GM12801 (cell line): Measurements from ENCODE around the gene IFT122.
A peak's percentile ranks its signal among the peaks of the same experiment; 100 is the strongest.

Experiments
- CTCF ChIP-seq: IDR thresholded peaks from one replicate; pipeline ENCODE4 v1.5.1; 2011; ENCODE audit warnings: control low read depth; ENCODE audit not compliant: insufficient read length; ENCODE audit errors: extremely low read depth

IFT122 gene

DNA sequence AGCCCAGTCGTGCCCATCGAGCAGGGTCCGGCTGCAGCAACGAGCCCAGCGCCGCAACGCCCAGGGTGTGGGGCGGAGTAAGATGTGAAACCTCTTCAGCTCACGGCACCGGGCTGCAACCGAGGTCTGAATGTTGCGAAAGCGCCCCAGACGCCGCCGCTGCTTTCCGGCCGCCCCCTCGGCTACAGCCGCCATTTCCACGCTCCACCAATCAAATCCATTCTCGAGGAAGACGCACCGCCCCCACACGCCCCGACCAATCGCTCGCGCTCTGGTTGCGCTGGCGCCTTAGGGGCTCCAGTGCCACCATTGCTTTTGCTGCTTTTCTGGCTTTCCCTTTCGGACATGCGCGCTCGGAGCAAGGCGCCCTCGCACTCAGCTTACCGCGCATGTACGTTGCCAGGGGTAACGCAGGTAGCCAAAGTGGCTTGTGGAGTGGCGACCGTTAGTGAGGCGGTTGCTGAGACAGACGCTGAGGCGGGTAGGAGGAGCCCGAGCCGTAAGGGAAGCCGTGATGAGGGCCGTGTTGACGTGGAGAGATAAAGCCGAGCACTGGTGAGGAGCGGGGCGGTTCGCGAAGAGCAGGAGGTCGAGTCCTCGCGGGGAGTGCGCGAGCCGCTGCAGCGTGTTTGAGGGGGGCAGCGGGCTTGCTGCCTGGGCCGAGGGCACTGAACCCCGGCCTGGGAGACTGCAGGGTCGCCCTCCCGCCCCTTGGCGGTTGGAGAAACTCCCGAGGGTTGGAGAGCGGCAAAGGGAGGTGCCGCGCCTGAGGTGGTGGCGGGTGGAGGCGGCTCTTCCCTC lies at the start of gene IFT122, which contains the start of gene MBD4:
Gene IFT122 (plus strand): TSS at position 408 of the 801 bp plus-strand sequence. CDS start 107 bp downstream, at position 515.
Gene MBD4 (minus strand): TSS at position 132 of the 801 bp plus-strand sequence. CDS start 115 bp downstream, at position 17.
- no peak for TF ChIP-seq CTCF

DNA sequence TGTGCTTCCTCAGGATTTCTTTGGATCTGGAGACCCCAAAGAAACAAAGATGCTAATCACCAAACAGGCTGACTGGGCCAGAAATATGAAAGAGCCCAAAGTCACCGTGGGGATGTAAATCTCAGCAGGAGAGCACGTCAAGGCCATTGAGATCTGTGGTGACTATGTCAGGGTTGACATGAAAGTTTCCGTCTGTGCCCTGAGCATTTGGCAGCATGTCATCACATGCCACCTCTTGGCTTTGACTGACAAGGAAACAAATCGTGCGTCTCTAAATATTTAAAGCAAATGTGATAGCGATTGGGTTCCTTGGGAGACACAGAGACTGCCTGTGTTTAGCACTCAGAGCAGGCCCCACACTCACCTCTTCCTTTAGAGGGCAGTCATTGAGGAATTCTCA lies 46.8 kb upstream of the IFT122 start:
- no peak for TF ChIP-seq CTCF

DNA sequence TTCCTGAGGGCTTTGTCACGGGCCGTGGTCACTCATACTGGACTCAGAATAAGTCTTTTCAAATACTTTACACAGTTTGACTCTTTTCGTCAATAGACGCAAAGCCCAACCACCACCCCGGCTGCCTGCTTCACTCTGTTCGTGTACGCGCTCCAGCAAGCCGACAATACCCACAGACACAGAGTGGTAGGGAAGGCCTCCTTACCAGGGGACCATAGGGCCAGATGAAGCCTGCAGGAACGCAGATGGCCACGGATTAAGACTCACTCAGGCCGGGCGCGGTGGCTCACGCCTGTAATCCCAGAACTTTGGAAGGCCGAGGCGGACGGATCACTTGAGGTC lies 41.2 kb upstream of the IFT122 start:
- no peak for TF ChIP-seq CTCF

DNA sequence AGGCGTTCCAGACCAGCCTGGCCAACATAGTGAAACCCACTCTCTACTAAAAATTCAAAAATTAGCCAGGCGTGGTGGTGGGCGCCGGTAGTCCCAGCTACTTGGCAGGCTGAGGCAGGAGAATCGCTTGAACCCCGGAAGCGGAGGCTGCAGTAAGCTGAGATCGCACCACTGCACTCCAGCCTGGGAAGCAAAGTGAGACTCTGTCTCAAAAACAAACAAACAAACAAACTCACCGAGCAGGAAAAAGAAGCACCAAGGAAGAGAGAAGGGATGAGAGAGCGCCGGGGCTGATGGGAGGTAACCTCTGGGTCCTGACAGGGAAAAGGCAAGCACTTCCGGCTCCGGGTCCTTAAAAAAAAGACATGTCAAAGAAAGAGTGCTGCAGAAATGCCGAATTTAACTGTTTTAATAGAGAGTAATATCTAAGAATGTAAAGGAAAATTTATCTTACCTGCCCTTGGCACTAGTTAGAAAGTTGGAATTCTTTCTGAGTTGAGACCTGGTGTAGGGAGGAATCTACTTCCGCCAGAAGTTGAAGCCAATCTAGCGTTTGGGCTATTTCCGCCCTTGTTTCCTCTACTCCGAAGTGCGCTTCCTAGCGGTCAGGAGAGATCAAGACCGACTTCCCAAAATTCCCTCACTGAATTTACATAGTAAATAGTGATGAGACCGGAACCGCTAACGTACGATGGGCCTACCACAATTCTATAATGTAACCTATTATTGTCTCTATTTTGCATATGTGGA lies 40.7 kb upstream of the IFT122 start:
- TF ChIP-seq CTCF: peak; percentile 56

DNA sequence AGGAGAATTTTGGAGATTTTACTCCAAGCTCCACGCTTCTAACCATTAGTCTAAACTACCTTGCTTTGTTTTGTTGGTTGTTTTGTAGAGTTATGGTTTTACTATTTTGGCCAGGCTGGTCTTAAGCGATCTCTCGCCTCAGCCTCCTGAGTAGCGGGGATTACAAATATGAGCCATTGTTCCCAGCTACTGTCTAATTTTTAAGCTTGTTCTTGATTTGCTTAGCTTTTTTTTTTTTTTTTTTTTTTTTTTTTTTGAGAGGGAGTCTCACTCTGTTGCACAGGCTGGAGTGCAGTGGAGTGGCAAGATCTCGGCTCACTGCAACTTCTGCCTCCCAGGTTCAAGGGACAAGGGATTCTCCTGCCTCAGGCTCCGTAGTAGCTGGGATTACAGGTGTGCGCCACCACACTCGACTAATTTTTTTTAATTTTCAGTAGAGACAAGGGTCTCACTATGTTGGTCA lies 40.1 kb upstream of the IFT122 start:
- no peak for TF ChIP-seq CTCF

GRCh38 chr3:129402210-129402609 lies 37.8 kb upstream of the IFT122 start:
- TF ChIP-seq CTCF: no peak

GRCh38 chr3:129402616-129403015 lies 37.4 kb upstream of the IFT122 start:
- TF ChIP-seq CTCF: no peak
